ENCODE results near the gene NRXN3.

GRCh38 chr14:79906994-79907393 is 1736.8 kb downstream of the NRXN3 start:
- TF ChIP-seq ZFP41 (CRISPR knock-in tag; IDR thresholded peaks at IDR 0.05; ENCODE audit: borderline replicate concordance) (no peak), TBP (CRISPR knock-in tag; IDR thresholded peaks at IDR 0.05) (no peak), ZNF644 (CRISPR knock-in tag; IDR thresholded peaks at IDR 0.05; ENCODE audit: low read depth) (no peak), ARID2 (CRISPR knock-in tag; IDR thresholded peaks at IDR 0.05; ENCODE audit: borderline replicate concordance) (no peak)

All from HepG2 (cell line).